KBM-7 (cell line): ENCODE results near the gene ZIC2.

Experiments used
- DNase-seq: peaks from one replicate; pipeline ENCODE4 v3.0.0-alpha.2; 2015
- in situ Hi-C: fragments of 300-500 bp; cut with MboI; formaldehyde crosslinking; loops from 2 replicates; pipeline ENCODE4 v1.14.3; 2020; ENCODE audit warnings: low sequenced_read_pairs, low pct_unique_long_range_greater_than_20kb, mixed read lengths

The ZIC2 gene

DNA sequence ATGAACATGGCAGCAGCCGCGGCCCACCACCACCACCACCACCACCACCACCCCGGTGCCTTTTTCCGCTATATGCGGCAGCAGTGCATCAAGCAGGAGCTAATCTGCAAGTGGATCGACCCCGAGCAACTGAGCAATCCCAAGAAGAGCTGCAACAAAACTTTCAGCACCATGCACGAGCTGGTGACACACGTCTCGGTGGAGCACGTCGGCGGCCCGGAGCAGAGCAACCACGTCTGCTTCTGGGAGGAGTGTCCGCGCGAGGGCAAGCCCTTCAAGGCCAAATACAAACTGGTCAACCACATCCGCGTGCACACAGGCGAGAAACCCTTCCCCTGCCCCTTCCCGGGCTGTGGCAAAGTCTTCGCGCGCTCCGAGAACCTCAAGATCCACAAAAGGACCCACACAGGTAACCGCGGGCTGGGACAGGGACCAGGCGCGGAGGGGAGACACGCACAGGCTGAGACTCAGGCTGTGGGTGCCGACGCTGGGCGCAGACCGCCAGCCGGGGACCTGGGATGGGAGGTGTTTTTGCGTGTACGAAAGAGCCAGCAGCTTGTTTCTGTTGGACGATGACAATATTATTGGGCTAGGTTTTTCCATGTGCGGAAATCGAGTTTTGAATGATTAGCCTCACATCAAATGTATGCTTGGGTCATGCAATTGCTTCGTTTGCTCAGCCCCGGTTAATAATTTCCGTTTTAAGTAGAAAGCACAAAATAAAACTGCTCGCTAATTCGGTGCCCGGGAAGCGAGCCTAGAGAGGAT lies 1.3 kb downstream of the ZIC2 start:
- in situ Hi-C loops, result no loop called here
- DNase-seq, result peak; percentile 34

DNA sequence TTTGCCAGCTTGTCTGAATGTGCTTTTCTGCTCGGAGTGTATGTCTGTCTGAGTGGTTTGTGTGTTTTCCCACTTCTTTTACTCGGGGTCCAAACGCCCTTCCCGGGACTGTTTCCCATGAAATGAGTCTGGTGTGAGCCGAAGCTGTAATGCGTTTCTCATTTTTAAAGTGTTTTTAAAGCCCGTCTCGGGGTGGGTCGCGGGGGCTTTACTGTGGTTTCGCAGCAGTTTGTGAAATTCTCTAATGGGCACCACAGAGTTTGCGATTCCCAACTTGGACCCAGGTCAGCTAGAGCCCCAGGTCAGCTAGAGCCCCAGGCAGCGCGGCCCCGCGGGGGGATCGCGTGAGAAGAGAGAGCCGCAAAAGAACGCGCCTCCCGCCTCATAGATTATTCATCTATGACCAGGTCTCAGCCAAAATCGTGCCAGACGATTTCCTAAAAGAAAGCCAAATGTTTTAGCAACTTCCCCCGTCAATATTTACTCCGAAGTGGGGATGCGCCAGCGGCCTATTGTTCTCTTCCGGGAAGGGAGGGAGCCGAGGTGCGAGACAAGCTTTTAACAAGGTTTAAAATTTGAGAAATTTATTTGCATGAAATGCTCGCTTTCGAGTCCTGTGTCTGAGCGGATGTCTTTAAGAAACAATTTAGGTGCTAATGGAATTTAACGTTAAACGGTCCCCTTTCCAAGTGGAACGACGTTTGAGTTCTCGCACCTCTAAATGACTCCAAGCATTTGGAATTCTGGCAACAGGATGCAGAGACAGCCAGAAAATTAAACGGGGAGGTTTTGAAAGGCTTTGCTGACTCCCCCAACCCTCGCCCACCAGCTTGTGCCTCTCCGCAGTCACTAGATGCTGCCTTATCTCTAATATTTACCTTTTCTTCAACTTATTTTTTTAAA lies 2.2 kb downstream of the ZIC2 start:
- DNase-seq, result peak; percentile 51
- in situ Hi-C loops, result no loop called here

DNA sequence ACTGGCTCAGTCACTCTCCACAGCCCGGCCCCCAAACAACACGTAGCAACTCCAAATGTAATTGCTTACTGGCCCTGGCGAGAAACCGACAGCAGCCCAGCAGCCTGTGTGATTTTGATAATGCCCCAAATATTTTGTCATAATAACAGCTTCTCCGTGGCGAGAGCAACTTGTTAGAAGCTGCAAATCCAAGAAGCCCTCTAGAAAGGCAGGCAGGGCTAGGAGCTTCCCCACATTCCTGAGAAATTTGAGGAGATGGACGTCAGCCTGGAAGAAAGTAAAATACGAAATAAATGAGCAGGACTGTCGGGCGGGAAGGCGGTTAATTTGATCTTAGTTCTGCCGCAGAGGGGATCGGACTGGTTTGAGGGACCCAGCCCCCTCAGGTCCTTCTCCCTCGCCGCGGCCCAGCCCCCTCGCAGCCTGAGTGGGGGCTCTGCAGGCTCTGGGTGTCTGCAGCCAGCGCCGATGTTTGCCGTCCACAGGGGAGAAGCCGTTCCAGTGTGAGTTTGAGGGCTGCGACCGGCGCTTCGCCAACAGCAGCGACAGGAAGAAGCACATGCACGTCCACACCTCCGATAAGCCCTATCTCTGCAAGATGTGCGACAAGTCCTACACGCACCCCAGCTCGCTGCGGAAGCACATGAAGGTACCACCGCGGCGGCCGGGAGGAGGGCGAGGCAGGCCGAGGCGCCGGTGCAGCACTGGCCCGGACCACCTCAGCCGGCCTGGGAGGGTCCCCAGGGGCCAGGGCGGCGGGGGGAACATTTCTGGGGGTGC lies 3.1 kb downstream of the ZIC2 start:
- in situ Hi-C loops, result no loop called here
- DNase-seq, result no peak

DNA sequence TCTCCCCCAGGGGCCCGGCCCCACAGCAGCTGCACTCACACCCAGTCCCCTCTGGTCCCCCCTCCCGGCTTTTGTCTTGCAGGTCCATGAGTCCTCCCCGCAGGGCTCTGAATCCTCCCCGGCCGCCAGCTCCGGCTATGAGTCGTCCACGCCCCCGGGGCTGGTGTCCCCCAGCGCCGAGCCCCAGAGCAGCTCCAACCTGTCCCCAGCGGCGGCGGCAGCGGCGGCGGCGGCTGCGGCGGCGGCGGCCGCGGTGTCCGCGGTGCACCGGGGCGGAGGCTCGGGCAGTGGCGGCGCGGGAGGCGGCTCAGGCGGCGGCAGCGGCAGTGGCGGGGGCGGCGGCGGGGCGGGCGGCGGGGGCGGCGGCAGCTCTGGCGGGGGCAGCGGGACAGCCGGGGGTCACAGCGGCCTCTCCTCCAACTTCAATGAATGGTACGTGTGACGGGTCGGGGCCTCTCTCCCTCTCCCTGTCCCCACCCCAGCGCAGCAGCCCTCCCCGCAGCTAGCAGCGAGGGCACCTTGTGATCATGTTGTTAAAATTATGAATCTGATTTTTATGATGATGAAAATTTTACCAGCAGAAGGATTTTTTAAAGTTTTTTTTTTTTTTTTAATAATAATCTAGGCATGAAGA lies 3.8 kb downstream of the ZIC2 start:
- DNase-seq, result no peak
- in situ Hi-C loops, result no loop called here

DNA sequence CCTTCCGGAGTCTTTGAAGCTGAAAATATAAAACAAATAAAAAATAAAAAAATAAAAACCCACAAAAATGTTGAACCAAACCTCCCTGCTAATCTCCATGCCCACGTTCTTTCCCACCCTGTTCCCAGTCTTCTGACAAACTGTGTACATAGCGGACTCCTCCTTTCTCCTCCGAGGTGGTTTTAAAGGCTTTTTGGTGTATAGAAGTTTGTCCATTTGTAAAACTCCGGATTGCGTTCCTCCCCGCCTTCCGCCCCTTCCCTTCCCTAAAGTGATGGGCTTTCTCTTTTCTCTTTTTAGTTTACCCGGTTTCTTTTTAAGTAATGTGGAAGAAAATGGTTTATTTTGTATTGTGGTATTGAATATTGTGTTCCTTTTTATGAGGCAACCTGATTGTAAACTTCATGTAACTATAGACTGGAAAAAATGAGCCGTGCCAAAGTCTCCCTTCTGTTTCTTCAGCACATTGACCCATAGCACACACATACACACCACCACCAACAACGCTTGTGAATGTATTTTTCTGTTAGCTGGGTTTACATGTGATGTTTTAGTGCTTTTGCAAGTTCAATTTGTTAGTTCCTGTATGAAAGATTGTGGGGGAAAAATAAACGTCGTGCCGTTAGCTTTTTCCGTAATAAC lies 4.4 kb downstream of the ZIC2 start:
- in situ Hi-C loops, result no loop called here
- DNase-seq, result no peak

DNA sequence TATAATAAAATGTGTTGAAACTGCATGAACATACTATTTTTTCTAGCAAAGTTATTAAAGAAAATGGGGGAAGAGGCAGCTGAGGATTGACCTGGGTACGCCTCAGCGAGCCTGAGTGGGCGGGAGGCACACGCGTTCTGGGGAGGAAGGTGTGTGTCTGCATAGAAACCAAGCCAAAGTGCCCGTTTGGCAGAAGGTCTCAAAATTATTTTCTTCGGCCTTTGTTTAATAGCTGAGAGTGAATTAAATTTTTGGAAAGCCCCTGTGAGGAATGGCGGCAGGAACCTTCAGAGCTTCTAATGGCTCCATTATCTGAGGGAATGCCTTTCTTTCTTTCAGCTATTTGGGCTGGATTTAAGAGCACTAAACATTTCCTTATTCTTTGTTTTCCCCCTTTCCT lies 5.2 kb downstream of the ZIC2 start:
- no peak for DNase-seq
- in situ Hi-C loops, result no loop called here

DNA sequence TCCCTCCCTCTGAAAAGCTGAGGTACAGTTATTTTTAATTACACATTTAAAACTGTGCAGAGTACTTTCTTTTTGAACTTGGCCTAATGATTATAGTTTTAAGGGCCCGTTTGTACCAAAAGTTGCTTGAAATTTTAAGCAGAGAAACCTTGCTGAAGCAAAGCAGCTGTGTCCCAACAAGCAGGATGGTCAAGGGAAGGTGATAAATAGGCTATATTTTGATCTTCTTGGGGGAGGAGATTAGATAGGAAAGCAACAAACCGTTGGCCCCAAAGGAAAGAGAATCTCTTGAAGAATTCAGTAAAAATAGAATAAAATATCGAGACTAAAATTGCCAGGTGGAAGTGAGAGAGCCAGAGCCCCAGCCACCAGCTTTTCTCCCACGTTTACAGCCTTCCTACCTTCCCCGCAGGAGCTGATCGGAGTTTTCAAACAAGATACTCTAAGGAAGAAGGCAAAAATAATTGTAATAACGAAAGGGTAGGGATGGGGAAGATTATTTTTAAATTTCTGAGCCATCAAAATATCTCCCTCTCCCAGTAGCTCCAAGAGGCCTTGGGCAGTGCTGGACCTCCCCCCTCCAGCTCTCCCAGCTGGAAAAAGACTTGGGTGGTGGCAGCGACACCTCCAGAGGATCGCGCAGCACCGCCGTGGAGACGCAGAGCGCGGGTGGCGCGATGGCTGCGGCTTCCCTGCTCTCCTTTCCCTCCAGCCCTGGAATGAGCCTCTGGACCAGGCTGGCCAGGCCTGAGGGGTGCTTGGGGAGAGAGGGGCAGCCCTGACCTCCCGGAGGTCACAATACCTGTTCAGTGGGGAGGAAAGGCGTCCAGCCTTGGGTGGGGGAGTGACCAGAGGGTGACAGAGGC lies 5.8 kb downstream of the ZIC2 start:
- in situ Hi-C loops, result no loop called here
- DNase-seq, result no peak

DNA sequence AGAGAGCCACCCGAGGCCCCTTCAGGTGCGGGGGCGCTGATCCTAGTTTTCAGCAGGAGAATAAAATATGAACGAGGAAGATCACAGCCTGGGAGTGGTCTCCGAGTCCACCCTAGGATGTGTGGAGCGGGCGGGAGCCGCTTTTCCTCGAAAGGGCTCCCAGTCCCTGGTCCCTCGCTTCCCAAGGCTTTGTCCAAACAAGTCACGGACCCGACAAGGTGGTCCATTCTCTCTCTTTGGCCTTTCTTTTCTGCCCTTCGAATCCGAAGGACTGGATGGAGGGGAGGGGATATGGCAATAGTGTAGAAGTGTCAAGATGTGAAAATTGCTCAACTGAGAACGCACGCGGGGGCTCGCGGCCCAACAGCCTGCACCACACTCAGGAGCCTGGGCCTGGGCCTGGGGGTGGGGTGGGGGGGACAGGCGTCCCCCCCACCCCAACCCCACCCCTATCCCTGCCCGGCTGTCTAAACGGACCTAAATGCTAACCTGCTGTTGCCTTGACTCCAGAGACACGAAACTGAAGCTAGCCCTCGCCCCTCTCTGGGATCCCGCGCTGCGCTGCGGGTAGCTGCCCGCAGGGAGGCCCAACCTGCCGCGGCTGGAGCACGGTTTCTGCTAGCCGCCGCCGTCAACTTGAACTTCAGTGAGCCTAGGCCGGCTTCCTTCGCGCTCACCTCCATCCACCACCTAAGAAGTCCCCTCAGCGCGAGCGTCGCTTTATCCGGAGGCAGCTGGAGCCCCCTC lies 7.1 kb downstream of the ZIC2 start:
- no peak for DNase-seq
- in situ Hi-C loops, result no loop called here

DNA sequence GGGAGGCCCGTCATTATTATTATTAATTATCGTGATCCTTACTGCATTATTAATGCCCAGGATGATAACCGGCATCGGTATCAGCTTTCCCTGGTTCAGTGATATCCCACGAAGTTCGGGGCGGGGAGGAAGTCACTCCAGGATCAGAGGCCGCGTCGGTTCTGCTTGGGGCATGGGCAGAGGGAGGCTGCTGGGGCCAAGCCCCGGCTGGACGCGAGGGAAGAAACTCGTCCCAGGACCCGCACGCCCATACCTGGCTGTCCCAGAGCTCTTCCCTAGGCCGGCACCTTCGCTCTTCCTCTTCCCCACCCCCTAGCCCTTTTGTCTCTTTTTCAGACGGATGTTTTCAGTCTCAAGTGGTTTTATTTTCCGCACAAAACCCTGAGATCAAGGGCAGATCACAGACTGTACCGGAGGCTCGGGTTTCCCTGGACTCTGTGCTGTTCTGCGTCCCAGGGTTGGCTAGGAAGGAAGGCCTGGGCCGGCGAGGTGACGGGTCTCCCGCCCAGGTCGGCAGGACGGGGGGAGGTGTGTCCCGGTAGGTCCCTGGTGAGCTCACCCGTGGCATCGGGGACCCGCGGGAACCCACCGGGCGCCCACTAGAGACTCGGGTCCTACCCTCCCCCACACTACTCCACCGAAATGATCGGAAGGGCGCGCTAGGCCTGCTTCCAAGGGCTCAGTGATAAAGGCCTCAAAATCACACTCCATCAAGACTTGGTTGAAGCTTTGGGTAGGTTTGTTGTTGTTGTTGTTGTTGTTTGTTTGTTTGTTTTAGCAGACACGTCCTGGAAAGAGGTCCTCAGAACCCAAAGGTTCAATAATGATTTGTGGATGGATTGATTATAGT lies 7.9 kb downstream of the ZIC2 start:
- no peak for DNase-seq
- in situ Hi-C loops, result no loop called here

DNA sequence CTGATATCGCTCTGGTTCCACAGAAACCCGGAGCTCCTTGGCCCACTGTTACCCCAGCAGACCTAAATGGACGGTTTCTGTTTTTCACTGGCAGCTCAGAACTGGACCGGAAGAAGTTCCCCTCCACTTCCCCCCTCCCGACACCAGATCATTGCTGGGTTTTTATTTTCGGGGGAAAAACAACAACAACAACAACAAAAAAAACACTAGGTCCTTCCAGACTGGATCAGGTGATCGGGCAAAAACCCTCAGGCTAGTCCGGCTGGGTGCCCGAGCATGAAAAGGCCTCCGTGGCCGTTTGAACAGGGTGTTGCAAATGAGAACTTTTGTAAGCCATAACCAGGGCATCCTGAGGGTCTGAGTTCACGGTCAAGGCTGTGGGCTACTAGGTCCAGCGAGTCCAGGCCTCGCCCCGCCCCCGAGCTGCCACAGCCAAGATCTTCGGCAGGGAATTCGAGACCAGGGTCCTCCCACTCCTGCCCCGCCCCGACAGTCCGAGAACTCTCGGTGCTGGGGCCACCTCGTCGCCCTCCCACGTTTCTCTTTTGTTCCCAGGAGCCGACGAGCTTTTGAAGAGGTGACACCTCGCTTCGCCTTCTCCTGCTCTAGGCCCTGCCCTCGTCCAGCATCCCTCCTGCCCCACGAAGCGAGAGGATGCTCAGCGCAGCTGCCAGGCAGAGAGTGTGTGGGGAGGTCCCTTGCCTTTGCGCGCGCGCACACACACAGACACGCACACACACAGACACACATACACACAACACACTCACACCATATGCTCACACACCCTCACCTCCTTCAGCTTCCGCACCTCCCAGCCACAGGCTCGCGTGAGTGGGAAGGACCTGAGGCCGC lies 8.8 kb downstream of the ZIC2 start:
- in situ Hi-C loops, result no loop called here
- no peak for DNase-seq

DNA sequence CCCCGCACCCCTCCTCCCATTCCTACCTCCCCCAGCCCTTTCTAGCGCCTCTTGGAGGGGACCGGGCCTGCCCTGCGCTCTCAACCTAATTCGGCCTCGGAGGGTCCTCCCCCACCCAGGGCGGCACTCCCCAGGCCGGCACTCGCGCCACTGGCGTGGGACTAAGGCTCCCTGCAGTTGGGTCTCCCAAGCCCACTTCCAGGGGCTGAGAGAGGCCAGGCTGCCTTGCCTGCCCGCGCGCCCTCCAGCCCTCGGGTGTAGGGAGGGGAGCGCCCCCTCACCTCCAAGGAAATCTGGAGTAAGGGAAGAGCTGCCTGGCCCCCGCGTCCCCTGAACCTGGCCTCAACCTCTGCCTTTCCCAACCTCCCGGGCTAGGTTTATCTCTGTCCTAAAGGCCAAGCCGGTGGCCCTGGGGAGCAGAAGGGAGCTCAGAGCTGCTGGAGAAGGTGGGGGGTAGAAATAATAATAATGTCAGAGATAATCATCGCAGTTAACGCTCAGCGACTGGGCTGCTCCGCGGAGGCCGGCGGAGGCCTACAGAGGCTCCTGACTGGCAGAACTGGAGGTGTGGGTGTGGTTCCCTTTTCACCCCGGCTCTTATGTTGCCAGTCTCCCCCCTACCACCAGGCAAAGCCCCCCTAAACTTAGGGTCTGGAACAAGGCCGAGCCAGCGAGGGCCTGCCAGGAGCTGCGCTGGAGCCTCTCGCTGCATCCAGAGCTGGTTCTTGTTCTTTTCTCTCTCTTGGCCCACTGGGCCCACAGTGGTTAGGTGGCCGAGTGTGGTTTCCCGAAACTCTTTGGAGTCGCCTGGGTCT lies 9.6 kb downstream of the ZIC2 start:
- no peak for DNase-seq
- in situ Hi-C loops, result no loop called here

DNA sequence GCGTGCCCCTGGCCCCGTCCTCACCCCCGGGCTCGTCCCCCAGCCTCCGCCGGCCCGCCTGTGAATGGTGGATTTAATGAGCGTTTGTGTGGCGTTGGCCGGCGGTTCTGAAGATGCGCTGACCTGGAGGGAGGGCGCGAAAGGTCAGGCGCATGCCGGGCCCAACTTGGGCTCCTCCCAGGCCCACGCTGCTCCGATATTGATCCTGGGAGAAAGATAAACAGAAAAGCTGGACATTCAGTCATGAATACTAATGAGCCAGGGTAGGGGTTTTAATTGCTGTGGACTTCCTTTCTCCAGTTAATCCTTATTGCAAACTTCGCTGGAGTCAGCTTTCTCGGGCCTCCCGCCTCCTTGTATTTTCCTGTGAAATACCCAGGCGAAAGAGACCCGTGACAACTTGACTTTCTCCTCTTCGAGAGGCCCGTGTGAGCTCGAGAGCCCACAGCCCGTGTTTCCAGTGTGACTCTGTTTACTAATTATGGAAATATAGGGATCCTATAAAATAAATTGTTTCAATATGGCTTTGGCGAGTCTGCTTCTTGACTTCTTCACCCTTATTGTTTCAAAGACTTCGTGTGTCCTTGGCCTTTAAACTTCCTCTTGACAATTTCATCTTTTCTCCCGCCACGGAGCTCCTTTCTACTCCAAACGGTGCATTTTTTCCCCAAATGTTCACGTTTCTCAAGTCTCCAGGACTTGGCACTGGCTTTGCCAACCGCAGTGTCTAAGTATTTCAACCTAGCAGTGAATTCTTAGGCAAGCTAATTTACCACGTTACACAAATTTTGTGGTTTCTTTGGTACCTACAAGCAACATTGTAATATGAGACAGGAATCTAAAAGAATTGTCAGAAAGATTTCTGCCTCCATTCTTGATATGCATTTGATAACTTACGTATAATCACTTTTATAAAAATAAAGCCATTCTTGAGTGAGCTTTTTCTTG lies 10.5 kb downstream of the ZIC2 start:
- DNase-seq, result no peak

DNA sequence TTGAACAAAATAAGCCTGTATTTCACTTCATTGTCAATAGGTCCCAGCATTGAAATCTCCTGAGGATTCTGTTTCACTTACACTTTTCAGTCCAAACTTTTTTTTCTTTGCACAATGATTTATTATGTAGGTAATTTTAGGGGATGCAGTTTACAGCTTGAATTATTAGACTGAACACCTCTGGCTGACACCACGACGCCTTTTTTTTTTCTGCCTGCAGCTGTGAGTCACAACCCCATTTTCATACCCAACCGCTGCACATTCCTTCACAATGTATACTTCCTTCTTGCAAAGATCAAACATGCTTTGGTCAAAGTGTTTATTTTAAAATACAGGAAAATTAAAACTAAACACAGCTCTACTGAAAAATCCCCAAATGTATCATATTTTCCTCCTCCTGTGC lies 11.4 kb downstream of the ZIC2 start:
- DNase-seq, result peak; percentile 48
- in situ Hi-C loops, result no loop called here

More for the DNA sequence above, 10.5 kb downstream of the ZIC2 start:
- in situ Hi-C loops, result no loop called here
